ENCODE measurements around the gene EEFSEC.
A peak's percentile ranks its signal among the peaks of the same experiment; 100 is the strongest.

EEFSEC gene

GRCh38 chr3:128335621-128336296, 182.5 kb downstream of the EEFSEC start:
- DNase-seq = no peak
- in situ Hi-C loops (cut with MboI; ENCODE audit: low pct_unique_long_range_greater_than_20kb, low sequenced_read_pairs) = no loop called here

- in situ Hi-C loops (cut with MboI; ENCODE audit: low pct_unique_long_range_greater_than_20kb, low sequenced_read_pairs) = no loop called here
Observed at GRCh38 chr3:128336337-128337156, 183.3 kb downstream of the EEFSEC start.

GRCh38 chr3:128337305-128337704, 184.0 kb downstream of the EEFSEC start:
- in situ Hi-C loops (cut with MboI; ENCODE audit: low pct_unique_long_range_greater_than_20kb, low sequenced_read_pairs) = no loop called here
- DNase-seq = no peak

More at GRCh38 chr3:128336337-128337156, 183.3 kb downstream of the EEFSEC start:
- DNase-seq = no peak

- DNase-seq = no peak
- in situ Hi-C loops (cut with MboI; ENCODE audit: low pct_unique_long_range_greater_than_20kb, low sequenced_read_pairs) = no loop called here
Observed at GRCh38 chr3:128338536-128339330, 185.5 kb downstream of the EEFSEC start.

GRCh38 chr3:128339491-128340012, 186.3 kb downstream of the EEFSEC start:
- DNase-seq = peak; percentile 28
- in situ Hi-C loops (cut with MboI; ENCODE audit: low pct_unique_long_range_greater_than_20kb, low sequenced_read_pairs) = no loop called here

- DNase-seq = no peak
- in situ Hi-C loops (cut with MboI; ENCODE audit: low pct_unique_long_range_greater_than_20kb, low sequenced_read_pairs) = no loop called here
Observed at GRCh38 chr3:128340198-128340903, 187.1 kb downstream of the EEFSEC start.

- in situ Hi-C loops (cut with MboI; ENCODE audit: low pct_unique_long_range_greater_than_20kb, low sequenced_read_pairs) = no loop called here
- no peak for DNase-seq
Observed at GRCh38 chr3:128340904-128341555, 187.7 kb downstream of the EEFSEC start.

GRCh38 chr3:128341659-128342395, 188.5 kb downstream of the EEFSEC start:
- no peak for DNase-seq
- in situ Hi-C loops (cut with MboI; ENCODE audit: low pct_unique_long_range_greater_than_20kb, low sequenced_read_pairs) = no loop called here

- in situ Hi-C loops (cut with MboI; ENCODE audit: low pct_unique_long_range_greater_than_20kb, low sequenced_read_pairs) = no loop called here
- no peak for DNase-seq
Observed at GRCh38 chr3:128342701-128343180, 189.5 kb downstream of the EEFSEC start.

GRCh38 chr3:128343287-128344051, 190.2 kb downstream of the EEFSEC start:
- DNase-seq = peak; percentile 50
- in situ Hi-C loops (cut with MboI; ENCODE audit: low pct_unique_long_range_greater_than_20kb, low sequenced_read_pairs) = no loop called here

- in situ Hi-C loops (cut with MboI; ENCODE audit: low pct_unique_long_range_greater_than_20kb, low sequenced_read_pairs) = no loop called here
- no peak for DNase-seq
Observed at GRCh38 chr3:128344052-128344735, 190.9 kb downstream of the EEFSEC start.

GRCh38 chr3:128345196-128345595, 191.9 kb downstream of the EEFSEC start:
- no peak for DNase-seq
- in situ Hi-C loops (cut with MboI; ENCODE audit: low pct_unique_long_range_greater_than_20kb, low sequenced_read_pairs) = no loop called here

GRCh38 chr3:128346562-128346961, 193.3 kb downstream of the EEFSEC start:
- in situ Hi-C loops (cut with MboI; ENCODE audit: low pct_unique_long_range_greater_than_20kb, low sequenced_read_pairs) = no loop called here
- no peak for DNase-seq

- in situ Hi-C loops (cut with MboI; ENCODE audit: low pct_unique_long_range_greater_than_20kb, low sequenced_read_pairs) = no loop called here
- no peak for DNase-seq
Observed at GRCh38 chr3:128347282-128347681, 194.0 kb downstream of the EEFSEC start.

- in situ Hi-C loops (cut with MboI; ENCODE audit: low pct_unique_long_range_greater_than_20kb, low sequenced_read_pairs) = no loop called here
- DNase-seq = no peak
Observed at GRCh38 chr3:128348075-128348474, 194.8 kb downstream of the EEFSEC start.

GRCh38 chr3:128348805-128349531, 195.7 kb downstream of the EEFSEC start:
- in situ Hi-C loops (cut with MboI; ENCODE audit: low pct_unique_long_range_greater_than_20kb, low sequenced_read_pairs) = no loop called here

More at GRCh38 chr3:128348805-128349531, 195.7 kb downstream of the EEFSEC start:
- DNase-seq = peak; percentile 74
